ENCODE results near the gene FCER1G. TPM values are rescaled to one million over a fixed set of nuclear protein-coding genes. Genes with fewer than 3 reads are reported as not detected.

The FCER1G gene
- total RNA-seq, 2 experiments from 2014 or later = 2.0 TPM

DNA sequence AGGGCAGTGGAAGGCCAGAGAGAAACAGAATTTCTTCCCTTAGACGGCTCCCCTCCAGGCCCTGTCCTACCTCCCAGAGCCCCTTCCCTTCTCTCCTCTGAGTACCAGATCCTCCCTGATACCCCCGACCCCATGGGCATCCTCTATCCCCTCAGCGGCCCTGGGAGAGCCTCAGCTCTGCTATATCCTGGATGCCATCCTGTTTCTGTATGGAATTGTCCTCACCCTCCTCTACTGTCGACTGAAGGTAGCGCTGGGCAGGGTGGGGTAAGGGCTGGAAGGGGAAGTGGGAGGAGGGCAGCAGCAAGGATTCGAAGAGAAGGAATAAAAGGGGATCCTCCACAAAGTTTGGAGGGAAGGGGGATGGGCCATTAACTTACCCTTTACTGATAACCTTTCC lies 2.7 kb downstream of the FCER1G start:
- H3K4me3 Mint-ChIP-seq = no peak overlapping the region
- peaks cover 49% of the 10 kb centered on the region for H3K4me1 Mint-ChIP-seq (ENCODE audit: low read depth)

DNA sequence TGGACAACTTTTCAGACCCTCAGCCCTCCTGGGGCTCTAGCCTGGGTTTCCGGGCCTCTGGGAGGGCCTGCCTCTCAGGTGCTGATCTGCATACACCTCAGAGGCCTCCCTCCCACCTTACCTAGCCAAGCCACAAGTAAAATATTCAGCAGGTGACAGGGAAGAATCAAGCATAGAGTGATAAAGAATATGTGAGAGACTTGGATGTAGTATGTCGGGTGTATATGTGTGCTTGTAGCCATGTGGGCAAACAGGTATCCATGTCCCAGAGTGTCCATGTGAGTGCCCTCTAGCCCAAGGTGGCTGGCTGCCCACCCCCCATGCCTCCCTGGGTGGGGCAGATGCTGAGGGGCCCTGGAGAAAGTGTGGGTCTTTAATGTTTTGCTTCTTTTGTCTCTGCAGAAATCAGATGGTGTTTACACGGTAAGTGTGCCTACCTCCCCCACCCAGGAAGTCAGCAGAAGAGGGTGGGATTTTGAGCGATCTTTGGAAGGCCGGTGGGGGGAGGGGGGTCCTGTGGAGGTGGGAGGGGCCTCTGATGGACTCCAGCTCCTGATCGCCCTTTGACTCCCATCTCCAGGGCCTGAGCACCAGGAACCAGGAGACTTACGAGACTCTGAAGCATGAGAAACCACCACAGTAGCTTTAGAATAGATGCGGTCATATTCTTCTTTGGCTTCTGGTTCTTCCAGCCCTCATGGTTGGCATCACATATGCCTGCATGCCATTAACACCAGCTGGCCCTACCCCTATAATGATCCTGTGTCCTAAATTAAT lies 3.4 kb downstream of the FCER1G start:
- TF ChIP-seq, protein P1, sequence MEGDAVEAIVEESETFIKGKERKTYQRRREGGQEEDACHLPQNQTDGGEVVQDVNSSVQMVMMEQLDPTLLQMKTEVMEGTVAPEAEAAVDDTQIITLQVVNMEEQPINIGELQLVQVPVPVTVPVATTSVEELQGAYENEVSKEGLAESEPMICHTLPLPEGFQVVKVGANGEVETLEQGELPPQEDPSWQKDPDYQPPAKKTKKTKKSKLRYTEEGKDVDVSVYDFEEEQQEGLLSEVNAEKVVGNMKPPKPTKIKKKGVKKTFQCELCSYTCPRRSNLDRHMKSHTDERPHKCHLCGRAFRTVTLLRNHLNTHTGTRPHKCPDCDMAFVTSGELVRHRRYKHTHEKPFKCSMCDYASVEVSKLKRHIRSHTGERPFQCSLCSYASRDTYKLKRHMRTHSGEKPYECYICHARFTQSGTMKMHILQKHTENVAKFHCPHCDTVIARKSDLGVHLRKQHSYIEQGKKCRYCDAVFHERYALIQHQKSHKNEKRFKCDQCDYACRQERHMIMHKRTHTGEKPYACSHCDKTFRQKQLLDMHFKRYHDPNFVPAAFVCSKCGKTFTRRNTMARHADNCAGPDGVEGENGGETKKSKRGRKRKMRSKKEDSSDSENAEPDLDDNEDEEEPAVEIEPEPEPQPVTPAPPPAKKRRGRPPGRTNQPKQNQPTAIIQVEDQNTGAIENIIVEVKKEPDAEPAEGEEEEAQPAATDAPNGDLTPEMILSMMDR (IDR thresholded peaks at IDR 0.05) = no peak
- ATAC-seq (ENCODE audit: poor library complexity) (peak; percentile 44), DNase-seq (peak in 1 of 14 experiments; percentile 31)
- H3K27ac Mint-ChIP-seq = peak overlapping the region; percentile 91
- no peaks in the 10 kb centered on the region for H3K9me3 ChIP-seq (ENCODE audit: control insufficient read depth in 1 of 2, insufficient read depth in 1 of 2, low read length in 2 of 2)
- H3K27me3 ChIP-seq (ENCODE audit: control insufficient read depth in 1 of 2, insufficient read depth in 2 of 2, low read length in 2 of 2) = no peaks in the 10 kb centered on the region
- H3K4me1 ChIP-seq (ENCODE audit: insufficient read depth, low read length) = peaks cover 43% of the 10 kb centered on the region
- H3K4me3 ChIP-seq (ENCODE audit: low read length) = no peak overlapping the region
- ChIA-PET POLR2A (interaction anchor here (1.1 to 2.6 kb wide), 3 partner anchors 16 to 65 kb away, joined by 3 to 22 read pairs (median 3); partner anchors contain the start of genes NDUFS2, PPOX and UFC1), CTCF (interaction anchor here (1.5 kb wide), 1 partner anchor 8 kb away, joined by 3 read pairs; no protein-coding TSS in a partner anchor)
- H3K27ac ChIP-seq (ENCODE audit: low read depth in 1 of 2, low read length in 2 of 2) = peak overlapping the region; percentile 26 to 37
- peaks cover 17% of the 10 kb centered on the region for H3K36me3 Mint-ChIP-seq (ENCODE audit: low read depth)
- no peaks in the 10 kb centered on the region for H3K27me3 Mint-ChIP-seq
- peaks cover 13% of the 10 kb centered on the region for H3K36me3 ChIP-seq (ENCODE audit: insufficient read depth, low read length)
- H3K4me3 Mint-ChIP-seq = peak overlapping the region; percentile 46
- no peaks in the 10 kb centered on the region for H3K9me3 Mint-ChIP-seq
- peaks cover 50% of the 10 kb centered on the region for H3K4me1 Mint-ChIP-seq (ENCODE audit: low read depth)
- intact Hi-C loops (cut with DNase I, micrococcal nuclease) = no loop called here

More for the DNA sequence above, 2.7 kb downstream of the FCER1G start:
- no peaks in the 10 kb centered on the region for H3K9me3 Mint-ChIP-seq
- peak overlapping the region; percentile 16 for H3K4me3 ChIP-seq (ENCODE audit: low read length)
- H3K27ac Mint-ChIP-seq = peak overlapping the region; percentile 91
- H3K27me3 ChIP-seq (ENCODE audit: control insufficient read depth in 1 of 2, insufficient read depth in 2 of 2, low read length in 2 of 2) = no peaks in the 10 kb centered on the region
- no peaks in the 10 kb centered on the region for H3K9me3 ChIP-seq (ENCODE audit: control insufficient read depth in 1 of 2, insufficient read depth in 1 of 2, low read length in 2 of 2)
- peak overlapping the region; percentile 26 to 37 for H3K27ac ChIP-seq (ENCODE audit: low read depth in 1 of 2, low read length in 2 of 2)
- DNase-seq (no peak), ATAC-seq (ENCODE audit: poor library complexity) (no peak)
- ChIA-PET POLR2A (interaction anchor here (0.6 to 1.5 kb wide), 3 partner anchors 52 to 70 kb away, joined by 3 read pairs; partner anchors contain the start of genes PPOX and UFC1), CTCF (no interaction called here)
- H3K27me3 Mint-ChIP-seq = no peaks in the 10 kb centered on the region
- peaks cover 20% of the 10 kb centered on the region for H3K36me3 ChIP-seq (ENCODE audit: insufficient read depth, low read length)
- intact Hi-C loops (cut with DNase I, micrococcal nuclease) = no loop called here
- H3K36me3 Mint-ChIP-seq (ENCODE audit: low read depth) = peaks cover 24% of the 10 kb centered on the region
- TF ChIP-seq, protein P1 (IDR thresholded peaks at IDR 0.05) = no peak
- peaks cover 43% of the 10 kb centered on the region for H3K4me1 ChIP-seq (ENCODE audit: insufficient read depth, low read length)

DNA sequence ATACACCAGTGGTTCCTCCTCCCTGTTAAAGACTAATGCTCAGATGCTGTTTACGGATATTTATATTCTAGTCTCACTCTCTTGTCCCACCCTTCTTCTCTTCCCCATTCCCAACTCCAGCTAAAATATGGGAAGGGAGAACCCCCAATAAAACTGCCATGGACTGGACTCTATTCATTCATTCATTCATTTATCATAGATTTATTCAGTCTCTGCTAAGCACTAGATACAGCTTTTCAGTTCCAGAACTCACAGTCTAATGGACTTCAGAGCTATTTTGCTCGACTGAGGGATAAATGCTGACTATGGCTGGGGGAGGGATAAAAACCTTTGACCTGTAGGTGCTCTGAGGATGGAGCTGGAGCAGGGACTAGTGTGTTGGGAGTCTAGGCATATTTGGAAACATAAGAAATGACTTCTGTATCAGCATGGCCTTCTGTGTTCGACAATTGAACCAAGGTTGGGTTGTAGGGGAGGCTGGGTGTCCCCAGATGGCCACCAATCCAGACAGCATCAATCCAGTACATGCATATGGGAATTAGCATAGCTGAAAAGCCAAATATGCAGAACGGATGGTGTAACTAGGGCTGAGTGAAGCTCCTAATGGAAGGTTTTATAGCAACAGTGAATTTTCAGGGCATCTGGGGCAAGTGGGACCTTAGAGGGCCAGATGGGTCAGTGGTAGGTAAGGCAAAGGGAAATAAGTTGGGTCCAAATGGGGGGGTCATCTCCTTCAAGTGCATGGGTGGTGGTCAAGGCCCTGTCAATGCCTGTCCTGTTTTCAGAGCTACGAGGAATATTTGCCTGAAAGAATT lies 4.2 kb downstream of the FCER1G start:
- intact Hi-C loops (cut with DNase I, micrococcal nuclease) = no loop called here
- Mint-ChIP-seq H3K9me3 (no peaks in the 10 kb centered on the region), H3K27ac (peak overlapping the region; percentile 91)

More for the DNA sequence above, 4.2 kb downstream of the FCER1G start:
- Histone ChIP-seq H3K4me1 (ENCODE audit: insufficient read depth, low read length) (peaks cover 43% of the 10 kb centered on the region), H3K27me3 (ENCODE audit: control insufficient read depth in 1 of 2, insufficient read depth in 2 of 2, low read length in 2 of 2) (no peaks in the 10 kb centered on the region), H3K9me3 (ENCODE audit: control insufficient read depth in 1 of 2, insufficient read depth in 1 of 2, low read length in 2 of 2) (no peaks in the 10 kb centered on the region), H3K36me3 (ENCODE audit: insufficient read depth, low read length) (peaks cover 6% of the 10 kb centered on the region), H3K27ac (ENCODE audit: low read depth in 1 of 2, low read length in 2 of 2) (no peak overlapping the region), H3K4me3 (ENCODE audit: low read length) (no peak overlapping the region)
- CTCF ChIA-PET = interaction anchor here (1.5 kb wide), 1 partner anchor 8 kb away, joined by 3 read pairs; no protein-coding TSS in a partner anchor
- no peaks in the 10 kb centered on the region for H3K27me3 Mint-ChIP-seq
- H3K4me3 Mint-ChIP-seq = no peak overlapping the region
- POLR2A ChIA-PET = interaction anchor here (2.6 kb wide), 1 partner anchor 17 kb away, joined by 22 read pairs; the partner anchor contains the start of gene NDUFS2
- DNase-seq (no peak), ATAC-seq (ENCODE audit: poor library complexity) (no peak)
- peaks cover 55% of the 10 kb centered on the region for H3K4me1 Mint-ChIP-seq (ENCODE audit: low read depth)
- peaks cover 9% of the 10 kb centered on the region for H3K36me3 Mint-ChIP-seq (ENCODE audit: low read depth)
- TF ChIP-seq, protein P1 (IDR thresholded peaks at IDR 0.05) = no peak

Data from CD4-positive, alpha-beta T cell (primary cell).